ENCODE data around the gene ATP7A.
A peak's percentile ranks its signal among the peaks of the same experiment; 100 is the strongest.

The ATP7A gene

DNA sequence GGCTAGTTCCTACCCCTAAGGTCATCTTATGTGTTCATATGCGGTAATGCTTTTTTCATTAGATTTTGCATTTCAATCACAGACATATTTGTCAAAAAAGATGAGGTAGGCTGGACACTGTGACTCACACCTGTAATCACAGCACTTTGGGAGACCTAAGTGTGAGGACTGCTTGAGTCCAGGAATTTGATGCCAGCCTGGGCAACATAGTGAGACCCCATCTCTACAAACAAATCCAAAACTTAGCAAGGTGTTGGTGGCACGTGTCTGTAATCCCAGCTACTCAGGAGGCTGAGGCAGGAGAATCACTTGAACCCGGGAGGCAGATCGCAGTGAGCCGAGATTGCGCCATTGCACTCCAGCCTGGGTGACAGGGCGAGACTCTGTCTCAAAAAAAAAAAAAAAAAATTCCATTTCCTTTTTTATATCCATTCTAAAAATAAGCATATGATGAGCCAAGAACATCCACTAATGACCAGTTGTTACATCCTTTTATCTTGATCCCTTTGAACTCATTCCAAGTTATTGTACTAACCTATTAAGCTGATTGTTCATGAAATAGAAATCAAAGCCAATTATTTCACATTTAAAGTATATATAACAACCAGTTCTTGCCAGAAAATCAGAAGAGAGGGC lies 35.5 kb downstream of the ATP7A start:
- no peak for DNase-seq (ENCODE audit: low read depth)

- DNase-seq (ENCODE audit: low read depth): no peak
These were observed 36.1 kb downstream of the ATP7A start for GRCh38 chrX:77946571-77946970.

GRCh38 chrX:77949840-77950239 lies 39.3 kb downstream of the ATP7A start:
- no peak for DNase-seq (ENCODE audit: low read depth)

GRCh38 chrX:77952173-77952572 lies 41.7 kb downstream of the ATP7A start:
- DNase-seq (ENCODE audit: low read depth): peak; percentile 1

DNA sequence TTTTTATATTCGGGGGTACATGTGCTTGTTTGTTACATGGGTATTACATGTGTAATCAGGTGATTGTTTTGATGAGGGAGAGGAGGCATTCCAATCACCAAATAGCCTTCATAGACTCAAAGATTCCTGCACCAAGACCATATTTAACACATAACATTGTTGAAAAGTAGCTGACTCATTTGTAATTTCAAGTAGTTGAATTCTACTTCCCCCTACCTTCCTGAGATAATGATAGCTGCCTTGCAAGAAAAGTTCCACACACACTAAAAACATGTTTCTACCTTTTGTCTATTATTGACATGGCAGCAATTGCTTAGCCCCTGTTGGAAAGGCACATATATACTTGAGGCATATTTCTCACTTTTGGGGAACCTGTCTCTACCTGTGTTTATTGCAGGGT lies 42.8 kb downstream of the ATP7A start:
- no peak for DNase-seq (ENCODE audit: low read depth)

DNA sequence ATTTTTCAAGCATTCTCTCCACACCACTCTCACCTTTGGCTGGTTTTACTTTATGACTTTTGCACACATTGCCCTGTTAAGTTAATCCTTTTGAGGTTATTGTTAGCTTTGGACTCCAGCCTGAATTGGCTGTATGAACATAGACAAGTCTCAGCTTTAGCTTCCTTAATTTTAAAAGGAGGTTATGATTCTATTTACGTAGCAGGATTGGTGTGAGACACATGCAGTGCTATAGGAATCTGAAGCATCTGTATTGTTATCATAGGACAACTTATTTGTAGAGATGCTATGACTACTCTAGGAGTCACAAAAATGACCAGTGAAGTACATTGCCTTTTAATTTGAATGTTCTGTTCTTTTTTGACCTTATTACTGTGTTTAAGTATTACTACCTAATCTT lies 43.2 kb downstream of the ATP7A start:
- peak; percentile 1 for DNase-seq (ENCODE audit: low read depth)

DNA sequence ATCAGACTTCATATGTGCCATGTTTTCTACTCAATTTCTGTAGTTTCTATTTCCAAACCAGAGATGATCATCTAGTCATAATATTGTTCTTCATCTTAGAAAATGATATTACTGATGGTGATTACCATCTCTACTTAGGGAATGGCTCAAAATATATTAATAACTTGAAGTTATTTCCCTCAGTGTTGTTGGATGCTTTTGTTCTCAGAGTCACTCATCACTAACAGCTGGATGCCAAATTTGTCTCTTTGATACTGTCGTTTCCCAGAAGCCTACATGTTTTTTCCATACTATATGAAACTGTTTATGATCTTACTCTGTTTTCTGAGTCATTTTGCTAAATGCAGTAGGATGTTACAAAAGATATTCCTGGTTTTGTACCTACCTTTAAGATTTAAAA lies 50.1 kb downstream of the ATP7A start:
- DNase-seq (ENCODE audit: low read depth): no peak

DNA sequence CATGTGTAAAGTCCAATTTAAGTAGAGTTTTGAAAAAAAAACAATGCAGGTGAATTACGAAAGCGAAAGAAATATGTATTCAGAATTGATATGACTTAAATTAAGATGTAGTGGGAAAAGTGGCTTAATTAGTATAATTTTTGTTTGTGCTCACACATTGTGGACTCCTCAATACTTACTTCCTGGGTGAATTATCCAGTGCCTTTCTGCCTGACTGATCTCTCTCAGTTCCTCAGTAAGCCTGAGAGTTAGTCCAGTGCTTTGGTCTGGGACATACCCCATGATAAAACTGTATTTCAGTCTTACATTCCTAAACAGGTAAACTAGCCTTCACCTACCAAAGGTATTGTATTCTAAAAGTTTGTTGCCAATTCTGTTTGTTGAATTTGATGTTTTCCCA lies 50.6 kb downstream of the ATP7A start:
- DNase-seq (ENCODE audit: low read depth): no peak

DNA sequence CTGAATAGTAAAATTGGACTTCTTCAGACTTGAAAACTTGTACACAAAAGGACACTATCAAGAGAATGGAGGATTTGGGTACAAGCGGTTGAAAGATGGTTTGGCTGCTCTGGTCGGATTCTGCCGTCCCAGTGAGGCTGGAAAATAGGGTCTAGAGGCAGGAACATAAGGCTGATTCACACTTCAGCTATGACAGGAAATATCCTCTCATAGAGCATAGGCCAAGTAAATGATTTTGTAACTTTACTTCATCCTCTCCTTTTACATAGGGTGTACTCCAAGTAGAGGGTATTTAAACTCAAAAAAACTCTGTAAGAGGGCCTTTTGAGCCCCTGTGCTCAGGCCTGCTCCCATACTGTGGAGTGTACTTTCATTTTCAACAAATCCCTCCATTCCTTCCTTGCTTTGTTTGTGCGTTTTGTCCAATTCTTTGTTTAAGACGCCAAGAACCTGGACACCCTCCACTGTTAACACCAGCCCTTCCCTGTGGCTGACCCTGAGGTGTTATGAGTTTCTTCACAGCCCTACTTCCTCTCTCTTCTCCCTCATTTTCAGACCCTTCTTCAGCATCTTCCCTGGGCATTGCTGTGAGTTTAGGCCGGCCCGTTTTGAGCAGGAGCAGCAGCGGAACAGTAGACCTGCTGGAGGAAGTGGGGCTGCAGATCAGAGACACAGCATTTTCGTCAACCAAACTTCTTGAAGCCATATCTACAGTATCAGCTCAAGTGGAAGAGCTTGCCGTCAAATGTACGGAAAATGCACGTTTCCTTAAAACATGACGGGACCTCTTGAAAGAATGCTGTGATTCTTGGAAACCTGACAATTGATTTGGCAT lies 51.8 kb downstream of the ATP7A start:
- DNase-seq (ENCODE audit: low read depth): no peak

GRCh38 chrX:77966361-77966760 lies 55.9 kb downstream of the ATP7A start:
- no peak for DNase-seq (ENCODE audit: low read depth)

DNA sequence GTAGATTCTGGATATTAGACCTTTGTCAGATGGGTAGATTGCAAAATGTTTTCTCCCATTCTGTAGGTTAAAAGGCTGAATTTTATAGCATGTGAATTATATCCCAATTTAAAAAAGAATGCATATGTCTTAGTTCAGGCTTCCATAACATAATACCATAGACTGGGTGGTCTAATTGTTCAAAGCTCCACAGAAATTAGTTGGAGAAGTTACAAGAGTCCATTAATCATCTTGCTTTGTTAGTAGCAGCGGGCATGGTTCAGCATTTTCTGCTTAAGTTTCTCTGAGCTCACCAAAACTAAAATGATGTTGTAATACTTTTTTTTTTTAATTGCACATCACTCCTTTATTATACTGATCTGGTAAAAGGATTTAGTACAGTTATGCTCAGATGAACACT lies 57.1 kb downstream of the ATP7A start:
- DNase-seq (ENCODE audit: low read depth): no peak

GRCh38 chrX:77969538-77969937 lies 59.0 kb downstream of the ATP7A start, which contains the start of gene PGAM4:
PGAM4 (minus strand) TSS chrX:77969638; CDS start chrX:77969638, 0 bp downstream.
- no peak for DNase-seq (ENCODE audit: low read depth)

- DNase-seq (ENCODE audit: low read depth): peak; percentile 34
These were observed 65.3 kb downstream of the ATP7A start for GRCh38 chrX:77975755-77976154.

DNA sequence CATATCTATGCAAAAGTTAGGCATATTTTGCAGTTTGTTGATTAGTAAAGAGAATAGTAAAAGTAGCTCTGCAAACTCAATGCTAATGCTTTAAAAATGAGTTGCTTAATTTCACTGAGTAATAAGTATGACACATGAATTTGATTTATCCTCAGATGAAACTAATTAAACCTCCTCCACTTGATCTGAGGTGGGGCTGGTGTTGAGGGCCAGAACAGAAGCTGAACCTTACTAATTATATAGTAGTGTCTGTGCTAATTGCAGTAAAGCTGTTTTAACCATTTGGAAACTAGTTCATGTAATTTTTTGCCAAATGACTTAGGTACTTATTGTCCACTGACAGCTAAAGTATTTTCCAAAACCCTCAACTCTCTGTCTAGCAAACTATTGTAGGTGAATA lies 66.6 kb downstream of the ATP7A start:
- DNase-seq (ENCODE audit: low read depth): peak; percentile 2

GRCh38 chrX:77977518-77977917 lies 67.0 kb downstream of the ATP7A start:
- DNase-seq (ENCODE audit: low read depth): no peak

DNA sequence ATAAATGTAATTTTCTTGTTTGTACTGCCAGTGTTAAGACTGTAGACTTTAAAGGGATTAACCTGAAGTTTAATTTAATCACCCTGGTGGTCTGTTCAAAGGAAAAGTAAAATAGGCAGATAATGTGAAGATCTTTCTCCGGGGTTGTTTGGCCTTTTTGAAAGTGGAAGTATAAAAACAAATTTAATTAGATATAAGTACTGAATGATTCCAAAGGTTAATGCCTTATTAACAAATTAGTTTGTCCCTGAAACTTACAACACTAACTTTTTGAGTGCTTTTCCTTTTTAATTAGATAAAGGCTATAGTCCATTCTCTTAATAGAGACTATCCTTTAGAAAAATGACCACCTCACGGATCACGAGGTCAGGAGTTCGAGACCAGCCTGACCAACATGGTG lies 69.4 kb downstream of the ATP7A start:
- no peak for DNase-seq (ENCODE audit: low read depth)

DNA sequence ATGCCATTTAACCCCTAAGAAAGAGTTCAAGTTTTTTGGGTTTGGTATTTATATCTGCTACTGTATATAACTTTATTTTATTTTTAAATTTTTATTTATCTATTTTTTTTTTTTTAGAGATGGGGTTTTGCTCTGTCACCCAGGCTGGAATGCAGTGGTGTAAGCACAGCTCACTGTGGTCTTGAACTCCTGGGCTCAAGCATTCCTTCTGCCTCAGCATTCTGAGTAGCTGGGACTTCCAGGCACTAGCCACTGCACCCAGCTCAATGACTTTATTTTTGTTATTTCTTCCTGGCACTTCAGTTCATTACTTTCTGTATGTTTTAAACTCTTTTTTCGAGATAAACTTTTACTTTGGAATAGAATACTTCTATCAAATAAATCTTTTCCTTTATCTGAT lies 101.4 kb downstream of the ATP7A start:
- no peak for DNase-seq (ENCODE audit: low read depth)

GRCh38 chrX:78019586-78020483 lies 109.3 kb downstream of the ATP7A start:
- DNase-seq (ENCODE audit: low read depth): no peak

GRCh38 chrX:78024349-78025059 lies 114.0 kb downstream of the ATP7A start:
- no peak for DNase-seq (ENCODE audit: low read depth)

DNA sequence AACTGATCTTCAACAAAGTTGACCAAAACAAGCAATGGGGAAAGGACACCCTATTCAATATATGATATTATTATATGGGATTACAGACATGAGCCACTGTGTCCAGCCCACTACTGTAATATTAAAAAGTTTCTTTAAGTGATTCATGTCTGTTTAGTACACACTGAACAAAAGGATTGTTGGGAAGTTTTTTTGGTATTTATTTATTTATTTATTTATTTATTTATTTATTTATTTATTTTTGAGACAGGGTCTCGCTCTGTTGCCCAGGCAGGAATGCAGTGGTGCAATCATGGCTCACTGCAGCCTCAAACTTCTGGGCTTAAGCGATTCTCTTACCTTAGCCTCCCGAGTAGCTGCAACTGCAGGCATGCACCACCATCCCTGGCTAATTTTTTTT lies 117.3 kb downstream of the ATP7A start:
- no peak for DNase-seq (ENCODE audit: low read depth)

GRCh38 chrX:78029663-78030062 lies 119.2 kb downstream of the ATP7A start:
- DNase-seq (ENCODE audit: low read depth): peak; percentile 1

DNA sequence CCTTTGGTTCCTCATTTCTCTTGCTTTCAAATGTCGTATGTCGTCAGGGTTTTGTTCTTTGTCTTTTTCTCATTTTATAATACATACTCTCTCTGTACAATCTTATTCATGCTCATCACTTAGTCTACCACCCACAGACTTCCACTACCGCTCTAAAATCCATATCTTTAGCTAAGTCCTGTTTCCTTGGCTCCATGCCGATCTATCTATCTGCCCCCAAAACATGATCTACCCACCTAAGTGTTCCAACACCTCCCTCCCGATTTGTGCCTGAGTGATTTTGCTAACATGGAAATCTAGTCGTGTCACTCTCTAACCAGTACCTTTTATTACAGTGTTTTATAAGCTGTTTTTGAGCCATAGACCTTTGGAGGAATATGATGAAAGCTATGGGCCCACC lies 124.6 kb downstream of the ATP7A start:
- no peak for DNase-seq (ENCODE audit: low read depth)
